Transverse colon (tissue), 4 donors: Measurements from ENCODE around the gene ZNF274.
A peak's percentile ranks its signal among the peaks of the same experiment; 100 is the strongest.

Experiments used
- CTCF ChIP-seq, 5 experiments: fragments of 200-600 bp in 3 of 5; fragments of 450-650 bp in 2 of 5; sonication (generic) in 3 of 5; IDR thresholded peaks; 1 replicate in 2 of 5; 2 replicates in 3 of 5; pipeline ENCODE4 v1.5.1; 2016 to 2017; ENCODE audit warnings: antibody characterized with exemption in 5 of 5, inconsistent platforms in 3 of 5, mild to moderate bottlenecking in 2 of 5, moderate library complexity in 1 of 5
- POLR2A ChIP-seq: fragments of 450-650 bp; IDR thresholded peaks from one replicate; pipeline ENCODE4 v1.6.1; 2016; ENCODE audit warnings: antibody characterized with exemption, mild to moderate bottlenecking, moderate library complexity
- POLR2AphosphoS5 ChIP-seq, 3 donors: sonication (generic); formaldehyde crosslinking; IDR thresholded peaks; one replicate each; pipeline ENCODE4 v1.6.1; 2016; ENCODE audit warnings: antibody characterized with exemption in 3 of 3

DNA sequence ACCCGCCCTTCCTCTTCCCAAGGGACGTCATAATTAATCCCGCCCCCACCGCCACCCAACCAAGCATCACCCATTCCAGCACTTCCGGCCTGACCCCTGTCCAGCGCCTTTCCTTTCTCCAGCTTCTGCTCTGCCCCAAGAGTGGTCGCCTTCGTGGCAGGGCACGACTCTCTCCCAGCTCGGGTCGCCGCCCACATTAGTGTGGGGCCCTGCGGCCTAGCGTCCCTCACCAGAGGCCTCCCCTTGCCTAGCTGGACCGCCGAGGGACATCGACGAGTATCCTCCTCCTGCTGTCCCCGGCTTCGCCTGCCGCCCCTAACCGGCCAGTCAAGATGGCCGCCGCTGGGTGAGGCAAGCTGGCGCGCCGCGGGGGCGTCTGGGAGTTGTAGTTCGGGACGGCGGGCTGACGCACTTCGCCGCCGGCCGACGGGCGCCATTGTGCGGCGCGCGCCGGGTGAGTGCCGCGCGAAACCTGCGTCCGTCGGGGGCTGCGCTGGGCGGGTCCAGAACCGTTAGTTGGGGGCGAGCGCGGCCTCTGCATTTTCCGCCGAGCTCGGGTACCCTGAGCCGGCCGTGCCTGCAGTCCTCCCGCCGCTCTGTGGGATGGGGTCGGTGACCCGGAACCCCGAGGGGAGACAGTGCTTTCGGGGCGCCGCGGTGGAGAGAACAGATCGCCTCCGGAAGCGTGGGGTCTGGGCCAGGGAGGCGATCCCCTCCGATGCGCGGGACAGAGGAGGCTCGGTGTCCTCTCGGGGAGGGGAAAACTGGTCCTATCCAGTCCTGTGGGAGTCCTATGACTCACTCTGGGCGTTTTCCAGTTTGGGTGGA lies at the start of gene ZNF274:
- TF ChIP-seq CTCF (IDR thresholded peaks at IDR 0.05) (no peak), POLR2AphosphoS5 (IDR thresholded peaks at IDR 0.05) (peak; percentile 17 to 92 (median 90)), POLR2A (peak; percentile 92)
